Fibroblast of lung (primary cell): ENCODE data around the gene TENM4.

ENCODE experiments used
- EZH2 ChIP-seq: IDR thresholded peaks from 2 replicates; pipeline ENCODE4 v1.5.1; 2012; ENCODE audit warnings: low read length, control low read depth, mild to moderate bottlenecking; ENCODE audit errors: missing control alignments
- TF ChIP-seq, protein P1 (sequence below), 2 donors: IDR thresholded peaks in 1 of 2; conservative IDR thresholded peaks in 1 of 2; 1 replicate in 1 of 2; 2 replicates in 1 of 2; pipeline ENCODE4 v1.5.1; 2011 to 2012; ENCODE audit warnings: low read length in 2 of 2, control low read depth in 1 of 2, inconsistent platforms in 1 of 2, low read depth in 1 of 2, mild to moderate bottlenecking in 1 of 2

DNA sequence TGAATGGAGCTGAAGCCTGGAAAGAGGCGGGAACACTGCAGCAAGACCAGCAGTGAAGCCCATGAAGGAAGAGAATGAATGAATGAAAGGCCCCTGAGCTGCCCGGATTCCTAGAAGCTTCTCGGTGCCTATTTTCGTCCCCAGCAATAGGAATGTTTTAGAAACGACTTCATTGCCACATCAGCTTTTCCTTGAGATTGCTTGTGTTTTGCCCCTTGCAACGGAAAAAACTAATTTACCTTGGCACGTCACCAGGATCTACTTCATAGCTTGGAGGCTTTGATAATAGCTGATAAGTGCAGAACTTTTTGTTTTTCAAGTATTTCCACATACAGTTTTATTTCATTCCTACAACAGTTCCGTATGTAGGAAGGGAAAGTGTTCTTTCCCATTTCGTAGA, 617.2 kb downstream of the TENM4 start:
- no peak for TF ChIP-seq EZH2
- TF ChIP-seq, protein P1, sequence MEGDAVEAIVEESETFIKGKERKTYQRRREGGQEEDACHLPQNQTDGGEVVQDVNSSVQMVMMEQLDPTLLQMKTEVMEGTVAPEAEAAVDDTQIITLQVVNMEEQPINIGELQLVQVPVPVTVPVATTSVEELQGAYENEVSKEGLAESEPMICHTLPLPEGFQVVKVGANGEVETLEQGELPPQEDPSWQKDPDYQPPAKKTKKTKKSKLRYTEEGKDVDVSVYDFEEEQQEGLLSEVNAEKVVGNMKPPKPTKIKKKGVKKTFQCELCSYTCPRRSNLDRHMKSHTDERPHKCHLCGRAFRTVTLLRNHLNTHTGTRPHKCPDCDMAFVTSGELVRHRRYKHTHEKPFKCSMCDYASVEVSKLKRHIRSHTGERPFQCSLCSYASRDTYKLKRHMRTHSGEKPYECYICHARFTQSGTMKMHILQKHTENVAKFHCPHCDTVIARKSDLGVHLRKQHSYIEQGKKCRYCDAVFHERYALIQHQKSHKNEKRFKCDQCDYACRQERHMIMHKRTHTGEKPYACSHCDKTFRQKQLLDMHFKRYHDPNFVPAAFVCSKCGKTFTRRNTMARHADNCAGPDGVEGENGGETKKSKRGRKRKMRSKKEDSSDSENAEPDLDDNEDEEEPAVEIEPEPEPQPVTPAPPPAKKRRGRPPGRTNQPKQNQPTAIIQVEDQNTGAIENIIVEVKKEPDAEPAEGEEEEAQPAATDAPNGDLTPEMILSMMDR (conservative IDR thresholded peaks at IDR 0.05 in 1 of 2, IDR thresholded peaks at IDR 0.05 in 1 of 2; ENCODE audit: low read depth in 1 of 2, low read length in 2 of 2), result no peak
